Measurements from ENCODE around the gene QSOX2. TPM values are rescaled to one million over a fixed set of nuclear protein-coding genes. Genes with fewer than 3 reads are reported as not detected.

Gene QSOX2
- total RNA-seq, 1 experiment from 2014 or later = 34.6 TPM

DNA sequence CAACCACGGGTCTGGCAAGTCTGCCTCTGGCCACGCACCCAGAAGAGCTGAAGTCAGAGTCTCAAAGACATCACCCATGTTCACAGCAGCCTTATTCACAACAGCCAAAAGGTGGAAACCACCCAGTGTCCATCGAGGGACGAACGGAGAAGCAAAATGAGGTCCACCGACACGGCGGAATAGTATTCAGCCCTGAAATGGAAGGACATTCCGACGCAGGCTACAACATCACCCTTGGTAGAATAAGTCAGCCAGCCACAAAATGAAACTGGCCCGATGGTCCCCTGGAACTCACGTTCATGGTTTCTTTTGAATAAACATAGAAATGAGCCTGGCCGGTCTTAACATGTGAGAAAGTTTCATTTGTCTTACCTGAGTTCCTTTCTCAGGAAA, 41.4 kb upstream of the QSOX2 start:
- Histone ChIP-seq H4K20me1 (ENCODE audit: insufficient read depth) (no peaks in the 10 kb centered on the region), H3K4me2 (ENCODE audit: low read length) (no peak overlapping the region), H3K9me2 (ENCODE audit: insufficient read depth) (no peaks in the 10 kb centered on the region), H2AFZ (ENCODE audit: low read depth, low read length, poor library complexity, severe bottlenecking) (no peak overlapping the region), H3K36me3 (ENCODE audit: control insufficient read depth in 1 of 2, insufficient read depth in 2 of 2, low read length in 2 of 2) (no peaks in the 10 kb centered on the region), H3K27me3 (ENCODE audit: insufficient read depth, low read length) (no peaks in the 10 kb centered on the region), H3K27ac (ENCODE audit: low read depth, low read length) (no peak overlapping the region), H3K9me3 (ENCODE audit: control insufficient read depth in 1 of 2, insufficient read depth in 1 of 2, low read depth in 1 of 2, low read length in 2 of 2) (no peaks in the 10 kb centered on the region), H3K9ac (ENCODE audit: low read length) (no peak overlapping the region), H3K4me1 (ENCODE audit: control insufficient read depth in 1 of 2, insufficient read depth in 2 of 2, low read length in 2 of 2) (peaks cover 14 to 24% of the 10 kb centered on the region in 2 experiments; a peak in 3 of 4 replicates), H3K4me3 (replicated peaks in 1 of 2; ENCODE audit: low read depth in 1 of 2, low read length in 2 of 2) (no peak overlapping the region), H3K79me2 (ENCODE audit: insufficient read depth, low read length) (no peaks in the 10 kb centered on the region)
- ATAC-seq (no peak), DNase-seq (ENCODE audit: low read depth, low spot score) (no peak)
- intact Hi-C loops (cut with micrococcal nuclease) = loop anchor here (10.0 kb wide), 1 partner anchor 322 kb away; the partner anchor contains the start of gene UBAC1
- ChIA-PET CTCF (no interaction called here), RAD21 (ENCODE audit: low non-redundant PET in 1 of 2, low total read pairs in 2 of 2, uncharacterized antibody in 2 of 2, unreplicated experiment in 2 of 2) (no interaction called here), POLR2A (no interaction called here)
- no peak for TF ChIP-seq TCF7L2 (IDR thresholded peaks at IDR 0.05; ENCODE audit: borderline replicate concordance, extremely low read depth, insufficient read depth, insufficient read length)
- TF ChIP-seq RAD21 (IDR thresholded peaks at IDR 0.05; ENCODE audit: low read depth) = no peak
- TF ChIP-seq ZNF274 (IDR thresholded peaks at IDR 0.05; ENCODE audit: low read depth, low read length) = no peak
- no peak for TF ChIP-seq ELF1 (IDR thresholded peaks at IDR 0.05; ENCODE audit: borderline replicate concordance, low read depth)
- TF ChIP-seq FOSL1 (IDR thresholded peaks at IDR 0.05; ENCODE audit: low read depth) = no peak
- no peak for TF ChIP-seq SP1 (IDR thresholded peaks at IDR 0.05; ENCODE audit: low read depth)
- no peak for TF ChIP-seq EZH2phosphoT487 (IDR thresholded peaks at IDR 0.05; ENCODE audit: borderline replicate concordance)
- no peak for TF ChIP-seq POLR2A (IDR thresholded peaks at IDR 0.05; ENCODE audit: borderline replicate concordance, extremely low read depth, insufficient read depth, insufficient read length)
- TF ChIP-seq SRF (IDR thresholded peaks at IDR 0.05; ENCODE audit: low read depth) = no peak
- no peak for TF ChIP-seq CEBPB (IDR thresholded peaks at IDR 0.05; ENCODE audit: low read depth)
- no peak for TF ChIP-seq ZFX (IDR thresholded peaks at IDR 0.05)
- TF ChIP-seq, protein P1, sequence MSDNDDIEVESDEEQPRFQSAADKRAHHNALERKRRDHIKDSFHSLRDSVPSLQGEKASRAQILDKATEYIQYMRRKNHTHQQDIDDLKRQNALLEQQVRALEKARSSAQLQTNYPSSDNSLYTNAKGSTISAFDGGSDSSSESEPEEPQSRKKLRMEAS (IDR thresholded peaks at IDR 0.05) = no peak
- no TSS peak for BruUV-seq (replicated peaks)

DNA sequence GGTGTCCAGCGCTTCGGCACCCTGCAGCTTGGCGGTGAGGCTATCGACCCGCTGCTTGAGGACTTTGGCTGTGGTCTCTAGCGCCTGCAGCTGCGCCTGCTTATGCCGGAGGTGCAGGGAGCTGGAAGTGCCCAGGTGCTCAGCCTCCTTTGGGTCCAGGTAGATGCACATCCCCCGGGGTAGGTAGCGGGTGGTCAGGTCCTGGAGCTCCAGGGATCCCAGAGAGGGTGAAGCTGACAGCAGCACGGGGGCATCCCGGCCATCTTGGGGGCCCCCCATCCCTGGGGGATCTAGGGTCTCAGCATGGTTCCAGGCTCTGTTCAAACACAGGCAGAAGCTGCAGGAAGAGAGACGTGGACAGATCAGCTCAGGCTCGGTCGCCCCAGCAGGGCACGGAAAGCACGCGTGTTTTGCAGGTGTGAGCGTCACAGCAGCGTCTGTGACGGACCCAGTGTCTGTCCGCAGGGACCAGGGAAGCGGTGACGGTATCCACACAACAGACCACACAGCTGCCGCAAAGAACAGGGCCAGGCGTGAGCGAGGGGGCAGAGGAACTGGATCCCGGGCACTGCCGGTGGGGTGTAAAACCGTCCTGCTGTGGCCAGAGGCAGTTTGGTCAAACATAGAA, 40.9 kb upstream of the QSOX2 start:
- Histone ChIP-seq H3K27ac (ENCODE audit: low read depth, low read length) (no peak overlapping the region), H3K9ac (ENCODE audit: low read length) (no peak overlapping the region), H3K9me3 (ENCODE audit: control insufficient read depth in 1 of 2, insufficient read depth in 1 of 2, low read depth in 1 of 2, low read length in 2 of 2) (no peaks in the 10 kb centered on the region), H3K4me3 (replicated peaks in 1 of 2; ENCODE audit: low read depth in 1 of 2, low read length in 2 of 2) (no peak overlapping the region), H3K79me2 (ENCODE audit: insufficient read depth, low read length) (no peaks in the 10 kb centered on the region), H2AFZ (ENCODE audit: low read depth, low read length, poor library complexity, severe bottlenecking) (no peak overlapping the region), H4K20me1 (ENCODE audit: insufficient read depth) (no peaks in the 10 kb centered on the region), H3K9me2 (ENCODE audit: insufficient read depth) (no peaks in the 10 kb centered on the region), H3K4me1 (ENCODE audit: control insufficient read depth in 1 of 2, insufficient read depth in 2 of 2, low read length in 2 of 2) (peaks cover 14 to 24% of the 10 kb centered on the region in 2 experiments; a peak in 3 of 4 replicates), H3K4me2 (ENCODE audit: low read length) (no peak overlapping the region), H3K36me3 (ENCODE audit: control insufficient read depth in 1 of 2, insufficient read depth in 2 of 2, low read length in 2 of 2) (no peaks in the 10 kb centered on the region), H3K27me3 (ENCODE audit: insufficient read depth, low read length) (no peaks in the 10 kb centered on the region)
- BruUV-seq (replicated peaks) = no TSS peak
- CTCF ChIA-PET = no interaction called here
- no peak for TF ChIP-seq ZNF274 (IDR thresholded peaks at IDR 0.05; ENCODE audit: low read depth, low read length)
- TF ChIP-seq, protein P2, sequence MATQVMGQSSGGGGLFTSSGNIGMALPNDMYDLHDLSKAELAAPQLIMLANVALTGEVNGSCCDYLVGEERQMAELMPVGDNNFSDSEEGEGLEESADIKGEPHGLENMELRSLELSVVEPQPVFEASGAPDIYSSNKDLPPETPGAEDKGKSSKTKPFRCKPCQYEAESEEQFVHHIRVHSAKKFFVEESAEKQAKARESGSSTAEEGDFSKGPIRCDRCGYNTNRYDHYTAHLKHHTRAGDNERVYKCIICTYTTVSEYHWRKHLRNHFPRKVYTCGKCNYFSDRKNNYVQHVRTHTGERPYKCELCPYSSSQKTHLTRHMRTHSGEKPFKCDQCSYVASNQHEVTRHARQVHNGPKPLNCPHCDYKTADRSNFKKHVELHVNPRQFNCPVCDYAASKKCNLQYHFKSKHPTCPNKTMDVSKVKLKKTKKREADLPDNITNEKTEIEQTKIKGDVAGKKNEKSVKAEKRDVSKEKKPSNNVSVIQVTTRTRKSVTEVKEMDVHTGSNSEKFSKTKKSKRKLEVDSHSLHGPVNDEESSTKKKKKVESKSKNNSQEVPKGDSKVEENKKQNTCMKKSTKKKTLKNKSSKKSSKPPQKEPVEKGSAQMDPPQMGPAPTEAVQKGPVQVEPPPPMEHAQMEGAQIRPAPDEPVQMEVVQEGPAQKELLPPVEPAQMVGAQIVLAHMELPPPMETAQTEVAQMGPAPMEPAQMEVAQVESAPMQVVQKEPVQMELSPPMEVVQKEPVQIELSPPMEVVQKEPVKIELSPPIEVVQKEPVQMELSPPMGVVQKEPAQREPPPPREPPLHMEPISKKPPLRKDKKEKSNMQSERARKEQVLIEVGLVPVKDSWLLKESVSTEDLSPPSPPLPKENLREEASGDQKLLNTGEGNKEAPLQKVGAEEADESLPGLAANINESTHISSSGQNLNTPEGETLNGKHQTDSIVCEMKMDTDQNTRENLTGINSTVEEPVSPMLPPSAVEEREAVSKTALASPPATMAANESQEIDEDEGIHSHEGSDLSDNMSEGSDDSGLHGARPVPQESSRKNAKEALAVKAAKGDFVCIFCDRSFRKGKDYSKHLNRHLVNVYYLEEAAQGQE (IDR thresholded peaks at IDR 0.05; ENCODE audit: low read depth) = no peak
- ATAC-seq = no peak
- RAD21 ChIA-PET (ENCODE audit: low non-redundant PET in 1 of 2, low total read pairs in 2 of 2, uncharacterized antibody in 2 of 2, unreplicated experiment in 2 of 2) = no interaction called here
- no peak for DNase-seq (ENCODE audit: low read depth, low spot score)
- POLR2A ChIA-PET = no interaction called here
- intact Hi-C loops (cut with micrococcal nuclease) = loop anchor here (10.0 kb wide), 1 partner anchor 322 kb away; the partner anchor contains the start of gene UBAC1
